ENCODE data around the gene IGSF21. TPM values are rescaled to one million over a fixed set of nuclear protein-coding genes. Genes with fewer than 3 reads are reported as not detected.

The IGSF21 gene
- polyA plus RNA-seq, 1 of the 3 experiments (the other 2 are of a cell fraction) = not detected

- no peak for TF ChIP-seq MEF2A (IDR thresholded peaks at IDR 0.05; ENCODE audit: borderline replicate concordance, low read depth)
Observed at GRCh38 chr1:18249631-18250030, 142.0 kb downstream of the IGSF21 start (continued).

DNA sequence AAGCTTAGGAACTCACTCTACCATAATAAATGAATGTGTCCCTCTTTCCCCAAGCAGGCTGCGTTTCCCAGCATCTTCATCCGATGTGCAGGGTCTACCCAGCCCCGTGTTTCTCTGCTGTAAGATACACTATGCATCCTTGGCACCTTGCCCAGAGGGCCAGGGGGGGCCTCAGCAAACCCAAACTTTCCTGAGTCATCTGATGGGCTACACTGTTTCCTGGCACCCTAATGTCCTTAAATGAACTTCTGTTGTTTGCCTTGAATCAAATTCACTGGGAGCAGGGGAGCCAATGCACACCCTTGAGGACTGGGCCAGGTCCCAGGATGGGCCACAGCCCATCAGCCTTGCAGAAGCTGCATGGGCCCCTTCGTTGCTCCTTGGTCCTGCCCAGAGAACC, 145.5 kb downstream of the IGSF21 start:
- 17% methylated on average over 2 of the region's 4 CpGs for WGBS (ENCODE audit: low lambda C conversion rate)
- Histone ChIP-seq H3F3A (replicated peaks; ENCODE audit: insufficient read depth) (no peaks in the 10 kb centered on the region), H3K9me2 (no peaks in the 10 kb centered on the region), H3K9ac (no peak overlapping the region), H3K4me3 (ENCODE audit: low read depth in 2 of 2, low read length in 1 of 2) (no peak overlapping the region), H2AFZ (ENCODE audit: low read depth) (no peak overlapping the region), H4K20me1 (ENCODE audit: insufficient read depth) (no peaks in the 10 kb centered on the region), H3K27me3 (ENCODE audit: insufficient read depth) (no peaks in the 10 kb centered on the region), H3K4me2 (no peak overlapping the region), H3K9me3 (no peaks in the 10 kb centered on the region), H3K4me1 (ENCODE audit: control insufficient read depth in 1 of 2, insufficient read depth in 2 of 2, low read depth in 1 of 2, low read length in 1 of 2) (peaks cover 0 to 16% of the 10 kb centered on the region in 2 experiments; a peak in 1 of 4 replicates), H3K36me3 (replicated peaks in 1 of 2; ENCODE audit: control insufficient read depth in 1 of 2, insufficient read depth in 2 of 2, low read length in 1 of 2) (no peaks in the 10 kb centered on the region), H3K27ac (ENCODE audit: low read depth in 2 of 2, low read length in 1 of 2) (peak overlapping the region in 1 of 2 experiments; percentile 81; a peak in 2 of 4 replicates), H3K79me2 (ENCODE audit: insufficient read depth) (no peaks in the 10 kb centered on the region)
- POLR2A ChIA-PET = no interaction called here
- peak; percentile 58 for DNase-seq
- TF ChIP-seq SIN3A (IDR thresholded peaks at IDR 0.05; ENCODE audit: borderline replicate concordance, low read depth, low read length) (no peak), SMC3 (IDR thresholded peaks at IDR 0.05; ENCODE audit: low read depth, low read length) (no peak), RCOR1 (IDR thresholded peaks at IDR 0.05; ENCODE audit: low read length) (no peak), ELF1 (IDR thresholded peaks at IDR 0.05) (no peak), GATA2 (CRISPR knock-in tag; IDR thresholded peaks at IDR 0.05) (no peak), RAD21 (IDR thresholded peaks at IDR 0.05; ENCODE audit: low read length) (no peak), FOSL2 (IDR thresholded peaks at IDR 0.05; ENCODE audit: borderline replicate concordance, low read depth) (no peak), NFIC (IDR thresholded peaks at IDR 0.05; ENCODE audit: borderline replicate concordance) (no peak), FOXM1 (IDR thresholded peaks at IDR 0.05; ENCODE audit: low read depth) (no peak), MAX (IDR thresholded peaks at IDR 0.05; ENCODE audit: low read depth) (no peak), RFX5 (IDR thresholded peaks at IDR 0.05; ENCODE audit: low read length) (no peak), MEF2A (IDR thresholded peaks at IDR 0.05; ENCODE audit: borderline replicate concordance, low read depth) (no peak), NRF1 (IDR thresholded peaks at IDR 0.05; ENCODE audit: low read depth, low read length) (no peak), RXRA (IDR thresholded peaks at IDR 0.05; ENCODE audit: borderline replicate concordance, low read depth) (no peak), TEAD4 (IDR thresholded peaks at IDR 0.05; ENCODE audit: borderline replicate concordance, insufficient read depth) (no peak), FOXJ3 (CRISPR knock-in tag; IDR thresholded peaks at IDR 0.05) (no peak), PBX3 (IDR thresholded peaks at IDR 0.05) (no peak)
- TF ChIP-seq, protein P1, sequence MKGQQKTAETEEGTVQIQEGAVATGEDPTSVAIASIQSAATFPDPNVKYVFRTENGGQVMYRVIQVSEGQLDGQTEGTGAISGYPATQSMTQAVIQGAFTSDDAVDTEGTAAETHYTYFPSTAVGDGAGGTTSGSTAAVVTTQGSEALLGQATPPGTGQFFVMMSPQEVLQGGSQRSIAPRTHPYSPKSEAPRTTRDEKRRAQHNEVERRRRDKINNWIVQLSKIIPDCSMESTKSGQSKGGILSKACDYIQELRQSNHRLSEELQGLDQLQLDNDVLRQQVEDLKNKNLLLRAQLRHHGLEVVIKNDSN (IDR thresholded peaks at IDR 0.05; ENCODE audit: borderline replicate concordance, low read depth) = no peak
- TF ChIP-seq, protein P2, sequence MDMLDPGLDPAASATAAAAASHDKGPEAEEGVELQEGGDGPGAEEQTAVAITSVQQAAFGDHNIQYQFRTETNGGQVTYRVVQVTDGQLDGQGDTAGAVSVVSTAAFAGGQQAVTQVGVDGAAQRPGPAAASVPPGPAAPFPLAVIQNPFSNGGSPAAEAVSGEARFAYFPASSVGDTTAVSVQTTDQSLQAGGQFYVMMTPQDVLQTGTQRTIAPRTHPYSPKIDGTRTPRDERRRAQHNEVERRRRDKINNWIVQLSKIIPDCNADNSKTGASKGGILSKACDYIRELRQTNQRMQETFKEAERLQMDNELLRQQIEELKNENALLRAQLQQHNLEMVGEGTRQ (IDR thresholded peaks at IDR 0.05; ENCODE audit: borderline replicate concordance, low read depth, low read length) = no peak
- CTCF ChIA-PET = interaction anchor here (0.7 to 2.4 kb wide), 8 partner anchors 10 to 115 kb away, joined by 3 to 15 read pairs (median 4); no protein-coding TSS in a partner anchor
